Epithelial cell of esophagus (primary cell): ENCODE data around the gene HTRA1.
A peak's percentile ranks its signal among the peaks of the same experiment; 100 is the strongest.

Experiments used
- DNase-seq: peaks from one replicate; pipeline ENCODE4 v3.0.0; 2010; ENCODE audit warnings: low read depth
- H3K4me3 ChIP-seq: 2 replicates; pipeline ENCODE4 v1.5.1; 2011; ENCODE audit warnings: mild to moderate bottlenecking, low read length, control low read depth
- TF ChIP-seq, protein P1 (sequence below): IDR thresholded peaks from 2 replicates; pipeline ENCODE4 v1.5.1; 2011; ENCODE audit warnings: low read depth, mild to moderate bottlenecking, low read length, control low read depth, inconsistent platforms; ENCODE audit not compliant: insufficient read depth; ENCODE audit errors: missing control alignments

HTRA1 gene

DNA sequence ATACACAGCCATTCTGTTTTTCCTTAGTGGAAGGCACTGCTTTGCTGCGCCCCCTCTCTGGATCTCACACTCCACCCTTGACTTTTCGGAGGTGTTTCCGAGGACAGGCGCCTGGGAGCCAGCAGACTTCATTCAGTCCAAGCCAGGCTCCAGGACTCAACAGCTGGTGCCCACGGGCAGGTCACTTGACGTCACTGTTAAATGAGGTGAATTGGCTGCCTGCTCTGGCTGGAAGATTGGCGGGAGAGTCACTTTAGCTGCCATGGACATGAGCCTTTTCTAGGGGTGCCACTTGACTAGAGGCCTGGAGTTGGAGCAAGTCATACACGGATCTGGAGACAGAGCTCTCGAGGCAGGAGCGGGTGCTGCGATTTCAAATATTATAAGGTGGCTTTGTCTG, 3.2 kb downstream of the HTRA1 start:
- H3K4me3 ChIP-seq, result peak overlapping the region; percentile 84
- no peak for DNase-seq
- TF ChIP-seq, protein P1, sequence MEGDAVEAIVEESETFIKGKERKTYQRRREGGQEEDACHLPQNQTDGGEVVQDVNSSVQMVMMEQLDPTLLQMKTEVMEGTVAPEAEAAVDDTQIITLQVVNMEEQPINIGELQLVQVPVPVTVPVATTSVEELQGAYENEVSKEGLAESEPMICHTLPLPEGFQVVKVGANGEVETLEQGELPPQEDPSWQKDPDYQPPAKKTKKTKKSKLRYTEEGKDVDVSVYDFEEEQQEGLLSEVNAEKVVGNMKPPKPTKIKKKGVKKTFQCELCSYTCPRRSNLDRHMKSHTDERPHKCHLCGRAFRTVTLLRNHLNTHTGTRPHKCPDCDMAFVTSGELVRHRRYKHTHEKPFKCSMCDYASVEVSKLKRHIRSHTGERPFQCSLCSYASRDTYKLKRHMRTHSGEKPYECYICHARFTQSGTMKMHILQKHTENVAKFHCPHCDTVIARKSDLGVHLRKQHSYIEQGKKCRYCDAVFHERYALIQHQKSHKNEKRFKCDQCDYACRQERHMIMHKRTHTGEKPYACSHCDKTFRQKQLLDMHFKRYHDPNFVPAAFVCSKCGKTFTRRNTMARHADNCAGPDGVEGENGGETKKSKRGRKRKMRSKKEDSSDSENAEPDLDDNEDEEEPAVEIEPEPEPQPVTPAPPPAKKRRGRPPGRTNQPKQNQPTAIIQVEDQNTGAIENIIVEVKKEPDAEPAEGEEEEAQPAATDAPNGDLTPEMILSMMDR, result no peak

DNA sequence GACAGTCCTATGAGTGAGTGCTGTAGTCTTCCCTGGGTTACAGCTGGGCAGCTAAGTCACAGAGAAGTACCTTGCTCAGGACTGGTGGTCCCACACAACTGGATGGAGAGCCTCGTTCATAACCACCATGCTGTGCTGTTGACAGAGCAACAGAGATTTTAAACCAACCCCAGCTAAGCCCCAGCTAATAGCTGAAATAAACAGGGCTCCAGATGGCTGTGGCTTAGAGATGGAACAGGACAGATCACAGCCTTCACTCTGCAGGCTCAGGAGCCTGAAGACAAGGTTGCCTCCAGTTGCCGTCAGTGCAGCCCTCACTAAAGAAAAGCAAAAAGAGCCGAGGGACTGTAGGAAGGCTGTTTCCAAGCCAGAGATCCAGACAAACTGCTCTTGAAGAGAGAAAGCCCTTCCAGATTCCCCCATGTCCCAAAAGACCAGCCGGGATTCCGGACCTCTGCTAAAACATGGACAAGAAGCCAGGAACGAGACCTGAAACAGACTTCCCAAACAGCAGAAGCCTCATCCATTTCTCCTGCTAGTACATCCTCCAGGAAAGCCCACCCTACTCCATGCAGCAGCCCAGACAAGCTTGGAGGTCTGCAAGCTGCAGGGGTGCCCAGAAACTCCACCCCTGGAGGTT, 4.2 kb downstream of the HTRA1 start:
- DNase-seq, result no peak
- TF ChIP-seq, protein P1, result no peak

DNA sequence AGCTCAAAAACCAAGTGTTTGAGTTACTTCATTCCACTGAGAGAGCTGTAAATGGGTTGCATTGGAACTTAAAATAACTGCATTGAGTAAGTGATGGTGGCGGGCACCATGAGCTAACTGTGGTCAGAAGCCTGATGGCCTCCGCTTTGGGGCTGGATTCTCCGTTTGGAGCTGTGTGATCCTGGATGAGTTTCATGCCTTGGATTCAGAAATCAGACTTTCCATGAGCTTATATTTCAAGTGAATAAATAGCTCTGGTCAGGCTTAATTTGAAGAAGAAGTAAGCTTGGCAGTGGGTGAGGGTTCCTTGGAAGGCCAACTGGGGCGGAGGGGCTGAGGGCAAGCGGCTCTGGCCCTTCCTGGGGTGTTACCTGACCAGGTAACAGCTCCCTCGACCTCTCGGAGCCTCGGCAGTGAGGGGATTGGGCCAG, 5.6 kb downstream of the HTRA1 start:
- no peak for DNase-seq
- TF ChIP-seq, protein P1, result no peak
- H3K4me3 ChIP-seq, result no peak overlapping the region

More for the DNA sequence above, 4.2 kb downstream of the HTRA1 start:
- no peak overlapping the region for H3K4me3 ChIP-seq

DNA sequence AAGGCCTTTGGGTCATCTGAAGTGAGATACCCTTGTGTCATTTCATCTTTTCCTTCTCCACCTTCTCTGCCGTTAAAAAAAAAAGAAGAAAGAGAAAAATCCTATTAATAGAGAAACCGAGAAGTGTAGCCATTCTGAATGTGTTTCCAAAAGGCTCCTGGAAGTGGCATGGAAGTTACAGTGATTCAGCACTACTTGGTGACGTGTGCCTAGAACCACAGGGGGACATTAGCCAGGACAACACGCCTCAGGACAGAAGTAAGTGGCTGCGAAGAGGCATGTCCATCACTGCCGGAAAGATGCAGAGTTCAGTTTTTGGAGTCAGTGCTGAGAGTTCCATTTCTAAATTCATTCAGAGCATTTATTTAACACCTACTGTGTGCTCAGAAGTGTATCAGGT, 6.3 kb downstream of the HTRA1 start:
- no peak overlapping the region for H3K4me3 ChIP-seq
- DNase-seq, result no peak
- TF ChIP-seq, protein P1, result no peak

DNA sequence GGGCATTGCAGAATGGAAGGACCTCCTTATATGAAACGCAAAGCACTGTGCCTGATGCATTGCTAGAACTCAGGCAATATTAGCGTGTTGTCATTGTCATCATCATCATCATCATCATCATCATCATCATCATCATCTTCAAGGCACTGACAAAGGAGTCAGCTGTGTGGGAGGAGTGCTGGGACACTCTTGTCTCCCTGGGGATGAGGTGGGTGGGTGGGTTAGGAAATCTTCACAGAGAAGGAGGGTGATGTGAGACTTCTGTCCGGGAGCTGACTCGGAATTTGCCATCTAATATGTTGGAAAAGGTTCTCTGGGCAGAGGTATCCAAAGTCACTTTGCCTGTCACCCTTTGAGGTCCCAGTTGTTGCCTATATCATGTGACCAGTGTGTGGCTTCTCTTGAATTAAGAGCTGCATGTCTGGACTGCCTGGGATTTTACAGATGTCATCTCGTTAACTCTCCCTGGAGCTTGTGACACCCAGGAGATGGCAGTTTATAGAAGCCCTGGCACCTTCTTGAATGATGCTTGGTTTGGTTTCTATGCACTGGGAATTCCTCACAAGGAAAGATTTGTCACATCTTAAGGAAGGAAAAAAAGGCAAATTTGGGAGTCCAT, 7.1 kb downstream of the HTRA1 start:
- H3K4me3 ChIP-seq, result no peak overlapping the region
- no peak for DNase-seq
- TF ChIP-seq, protein P1, result no peak

DNA sequence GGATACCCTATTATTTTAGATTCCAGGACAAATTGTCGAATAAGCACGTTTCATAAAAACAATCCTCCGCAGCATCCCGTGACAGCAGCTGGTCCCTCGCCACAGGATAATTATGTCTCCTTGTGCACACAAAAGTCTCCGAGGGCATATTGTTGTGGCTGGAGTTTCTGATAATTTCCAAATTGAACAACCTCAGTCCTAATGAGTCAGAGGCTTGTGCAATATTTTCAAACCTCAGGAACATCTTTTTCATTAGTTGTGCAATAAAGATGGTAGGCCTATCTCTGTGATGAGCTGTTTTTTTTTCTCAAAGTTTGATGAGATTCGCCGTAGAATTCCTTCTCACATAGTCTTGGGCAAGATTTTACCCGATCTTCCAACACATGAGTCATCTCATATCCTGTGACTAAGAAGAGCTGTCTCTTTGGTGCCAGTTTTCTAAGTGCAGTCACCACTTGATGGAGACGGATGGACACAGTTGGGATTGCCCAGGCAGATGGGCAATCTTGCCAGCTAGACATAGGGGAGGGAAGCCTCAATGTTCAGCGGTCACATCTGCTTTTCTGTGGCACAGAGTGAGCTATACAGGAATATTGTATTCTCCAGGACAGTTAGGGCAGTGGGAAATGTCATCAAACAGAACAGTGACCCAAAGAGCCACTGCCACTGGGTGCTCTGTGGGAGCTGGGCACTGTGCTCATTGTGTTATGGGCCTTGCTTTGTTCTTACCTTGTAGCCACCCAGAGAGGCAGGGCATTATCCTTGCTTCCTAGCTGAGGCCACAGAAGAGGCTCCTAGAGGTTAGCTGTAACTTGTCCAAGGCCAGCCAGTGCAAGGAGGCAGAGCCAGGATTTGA, 7.8 kb downstream of the HTRA1 start:
- no peak overlapping the region for H3K4me3 ChIP-seq
- TF ChIP-seq, protein P1, result no peak
- DNase-seq, result peak; percentile 97
